IMR-90 (cell line): ENCODE results near the gene CDKAL1. TPM values are rescaled to one million over a fixed set of nuclear protein-coding genes. Genes with fewer than 3 reads are reported as not detected.

Experiments
- ATAC-seq: fragments of 200-7000 bp; cut with Tn5 transposase; 2 replicates; pipeline ENCODE4 v1.9.1; 2020; ENCODE audit warnings: low read depth, mild to moderate bottlenecking, moderate library complexity
- BruUV-seq: library from RNA; stranded (reverse); fragments of 400-500 nt; replicated peaks from 2 replicates; lab custom pipeline; 2021; lab: Mats Ljungman, UMichigan
- CTCF ChIA-PET: fragments of 300-600 bp; formaldehyde crosslinking; extraction: SDS; loops from one replicate; lab custom pipeline; 2021; ENCODE audit warnings: antibody characterized with exemption; lab: Yijun Ruan, JAX
- POLR2A ChIA-PET: fragments of 300-600 bp; sonication (Branson Sonifier 250); formaldehyde crosslinking; loops from one replicate; lab custom pipeline; 2022; ENCODE audit warnings: antibody characterized with exemption; ENCODE audit not compliant: unreplicated experiment; lab: Charles Lee
- DNase-seq: peaks from one replicate; pipeline ENCODE4 v3.0.0; 2013
- H2AFZ ChIP-seq: replicated peaks from 2 replicates; pipeline ENCODE3; 2013; ENCODE audit warnings: low read length, mild to moderate bottlenecking; ENCODE audit not compliant: poor library complexity
- H2AK5ac ChIP-seq: 2 replicates; pipeline ENCODE4 v1.6.1; 2013; ENCODE audit warnings: low read depth, low read length, inconsistent platforms
- H2AK9ac ChIP-seq: replicated peaks from 2 replicates; pipeline ENCODE3; 2013; ENCODE audit warnings: mild to moderate bottlenecking, low read depth, low read length, moderate library complexity; ENCODE audit not compliant: poor library complexity
- H2BK120ac ChIP-seq: 2 replicates; pipeline ENCODE4 v1.6.1; 2013; ENCODE audit warnings: low read depth, low read length, inconsistent platforms
- H2BK15ac ChIP-seq: 3 replicates; pipeline ENCODE4 v1.6.1; 2013; ENCODE audit warnings: low read depth, low read length, inconsistent platforms
- H2BK20ac ChIP-seq: 2 replicates; pipeline ENCODE4 v1.6.1; 2013; ENCODE audit warnings: low read depth, mild to moderate bottlenecking, inconsistent platforms, low read length, moderate library complexity
- H2BK5ac ChIP-seq: 2 replicates; pipeline ENCODE4 v1.6.1; 2013; ENCODE audit warnings: mild to moderate bottlenecking, low read depth, low read length, inconsistent platforms; ENCODE audit not compliant: poor library complexity, severe bottlenecking
- H3K14ac ChIP-seq: replicated peaks from 2 replicates; pipeline ENCODE4 v1.6.1; 2013; ENCODE audit warnings: low read depth, low read length, inconsistent platforms
- H3K18ac ChIP-seq: 2 replicates; pipeline ENCODE4 v1.6.1; 2013; ENCODE audit warnings: low read depth, low read length, control low read depth
- H3K23ac ChIP-seq: 2 replicates; pipeline ENCODE4 v1.6.1; 2013; ENCODE audit warnings: low read depth, low read length, inconsistent platforms
- H3K27ac ChIP-seq: 2 replicates; pipeline ENCODE4 v1.5.1; 2013; ENCODE audit warnings: mild to moderate bottlenecking, control low read depth, low read length; ENCODE audit not compliant: insufficient read depth
- H3K27me3 ChIP-seq: 2 replicates; pipeline ENCODE4 v1.6.1; 2013; ENCODE audit warnings: low read length; ENCODE audit not compliant: control insufficient read depth, insufficient read depth
- H3K36me3 ChIP-seq: 2 replicates; pipeline ENCODE4 v1.6.1; 2013; ENCODE audit warnings: low read length, mixed read lengths; ENCODE audit not compliant: control insufficient read depth, insufficient read depth
- H3K4ac ChIP-seq: 2 replicates; pipeline ENCODE4 v1.6.1; 2013; ENCODE audit warnings: low read depth, low read length, inconsistent platforms
- H3K4me1 ChIP-seq: 2 replicates; pipeline ENCODE4 v1.6.1; 2013; ENCODE audit warnings: low read length, mixed read lengths; ENCODE audit not compliant: control insufficient read depth, insufficient read depth
- H3K4me2 ChIP-seq: 2 replicates; pipeline ENCODE4 v1.6.1; 2013; ENCODE audit warnings: low read depth, mild to moderate bottlenecking, control low read depth, low read length, moderate library complexity
- H3K4me3 ChIP-seq: 2 replicates; pipeline ENCODE4 v1.5.1; 2013; ENCODE audit warnings: low read depth, mild to moderate bottlenecking, control low read depth, low read length, moderate library complexity; ENCODE audit not compliant: insufficient read depth
- H3K56ac ChIP-seq: 2 replicates; pipeline ENCODE4 v1.6.1; 2013; ENCODE audit warnings: low read length, inconsistent platforms; ENCODE audit not compliant: insufficient read depth; ENCODE audit errors: extremely low read depth
- H3K79me1 ChIP-seq, 2 experiments: 2 replicates each; pipeline ENCODE4 v1.6.1; 2013; ENCODE audit warnings: low read length in 2 of 2, inconsistent platforms in 1 of 2, low read depth in 1 of 2
- H3K9ac ChIP-seq: 2 replicates; pipeline ENCODE4 v1.6.1; 2013; ENCODE audit warnings: low read depth, low read length, control low read depth
- H3K9me1 ChIP-seq: 2 replicates; pipeline ENCODE4 v1.6.1; 2013; ENCODE audit warnings: low read length, inconsistent platforms; ENCODE audit not compliant: insufficient read depth
- H3K9me3 ChIP-seq: 2 replicates; pipeline ENCODE4 v1.6.1; 2013; ENCODE audit warnings: low read length; ENCODE audit not compliant: control insufficient read depth, insufficient read depth
- H4K20me1 ChIP-seq: 2 replicates; pipeline ENCODE4 v1.6.1; 2013; ENCODE audit warnings: low read length, inconsistent platforms; ENCODE audit not compliant: insufficient read depth
- H4K5ac ChIP-seq: 2 replicates; pipeline ENCODE4 v1.6.1; 2013; ENCODE audit warnings: mild to moderate bottlenecking, low read depth, low read length, control low read depth
- H4K8ac ChIP-seq, 2 experiments: 2 replicates each; pipeline ENCODE4 v1.6.1; 2013; ENCODE audit warnings: low read depth in 2 of 2, low read length in 2 of 2, control low read depth in 1 of 2, inconsistent platforms in 1 of 2
- H4K91ac ChIP-seq: 2 replicates; pipeline ENCODE4 v1.6.1; 2013; ENCODE audit warnings: low read depth, low read length, inconsistent platforms; ENCODE audit not compliant: insufficient read depth
- BHLHE40 ChIP-seq: fragments of 150-350 bp; IDR thresholded peaks from 2 replicates; pipeline ENCODE4 v1.6.1; 2016; ENCODE audit warnings: mild to moderate bottlenecking, low read depth, low read length
- CEBPB ChIP-seq: IDR thresholded peaks from 2 replicates; pipeline ENCODE4 v1.6.1; 2012; ENCODE audit warnings: low read depth, low read length, improper control_type of control experiment
- CHD1 ChIP-seq: IDR thresholded peaks from 2 replicates; pipeline ENCODE4 v1.6.1; 2012; ENCODE audit warnings: low read depth, low read length, improper control_type of control experiment
- CTCF ChIP-seq: conservative IDR thresholded peaks from 2 replicates; pipeline ENCODE4 v1.5.1; 2012; ENCODE audit warnings: mild to moderate bottlenecking, low read depth, low read length, improper control_type of control experiment
- FOS ChIP-seq: fragments of 150-350 bp; IDR thresholded peaks from 2 replicates; pipeline ENCODE4 v1.6.1; 2016; ENCODE audit warnings: low read depth, low read length
- MAFK ChIP-seq: IDR thresholded peaks from 2 replicates; pipeline ENCODE4 v1.6.1; 2012; ENCODE audit warnings: low read depth, low read length, improper control_type of control experiment
- MAZ ChIP-seq: IDR thresholded peaks from 2 replicates; pipeline ENCODE4 v1.6.1; 2012; ENCODE audit warnings: low read depth, mild to moderate bottlenecking, low read length, improper control_type of control experiment, moderate library complexity, borderline replicate concordance
- MXI1 ChIP-seq: IDR thresholded peaks from 2 replicates; pipeline ENCODE4 v1.6.1; 2012; ENCODE audit warnings: low read depth, mild to moderate bottlenecking, low read length, moderate library complexity, borderline replicate concordance
- NFE2L2 ChIP-seq: fragments of 150-350 bp; IDR thresholded peaks from 2 replicates; pipeline ENCODE4 v1.6.1; 2016; ENCODE audit warnings: low read depth, mild to moderate bottlenecking, low read length
- POLR2A ChIP-seq: IDR thresholded peaks from 2 replicates; pipeline ENCODE4 v1.6.1; 2012; ENCODE audit warnings: mild to moderate bottlenecking, low read depth, low read length
- RAD21 ChIP-seq: IDR thresholded peaks from 2 replicates; pipeline ENCODE4 v1.6.1; 2012; ENCODE audit warnings: low read length, improper control_type of control experiment
- RCOR1 ChIP-seq: IDR thresholded peaks from 2 replicates; pipeline ENCODE4 v1.6.1; 2012; ENCODE audit warnings: mild to moderate bottlenecking, low read length, improper control_type of control experiment; ENCODE audit not compliant: insufficient replicate concordance
- RFX5 ChIP-seq: IDR thresholded peaks from 2 replicates; pipeline ENCODE4 v1.8.0; 2012; ENCODE audit warnings: low read depth, mild to moderate bottlenecking, low read length, moderate library complexity
- SMC3 ChIP-seq: fragments of 150-350 bp; IDR thresholded peaks from 2 replicates; pipeline ENCODE4 v1.6.1; 2016; ENCODE audit warnings: low read depth, mild to moderate bottlenecking, antibody characterized with exemption, low read length, moderate library complexity
- WGBS, 2 experiments: methylation state at CpG; one replicate each; pipeline versions ENCODE4 v1.1.5 to v1.1.7; 2013; ENCODE audit warnings: missing lambda C conversion rate in 2 of 2; ENCODE audit not compliant: insufficient read length in 1 of 2; ENCODE audit errors: extremely low coverage in 2 of 2; 5-methylcytosine and 5-hydroxymethylcytosine counted together
- dilution Hi-C: fragments of 300-500 bp; cut with HindIII; formaldehyde crosslinking; loops from one replicate; pipeline ENCODE4 v1.14.3; 2018; ENCODE audit warnings: low sequenced_read_pairs; ENCODE audit not compliant: unreplicated experiment
- in situ Hi-C: fragments of 300-500 bp; cut with MboI; formaldehyde crosslinking; loops from 3 replicates; pipeline ENCODE4 v1.14.3; 2019; ENCODE audit warnings: low sequenced_read_pairs, inconsistent platforms, mixed read lengths
- intact Hi-C: fragments of 100-400 bp; cut with micrococcal nuclease; formaldehyde crosslinking; loops from 2 replicates; pipeline ENCODE4 v1.10.0; 2022
- polyA plus RNA-seq, 3 experiments: library from polyadenylated mRNA; depleted of rRNA; stranded (reverse); fragments of >200 nt; gene quantifications; 2 replicates each; pipeline ENCODE4 v1.2.3, GENCODE V29; 2012; ENCODE audit warnings: low replicate concordance in 1 of 3
- total RNA-seq: library from RNA; depleted of rRNA; stranded (reverse); fragments of >200 nt; gene quantifications from 2 replicates; pipeline ENCODE4 v1.2.3, GENCODE V29; 2012
- TF ChIP-seq, protein P1 (sequence below): fragments of 150-350 bp; IDR thresholded peaks from 2 replicates; pipeline ENCODE4 v1.6.1; 2017; ENCODE audit warnings: mild to moderate bottlenecking, antibody characterized with exemption, low read length, low read depth
- TF ChIP-seq, protein P2 (sequence below): fragments of 150-350 bp; IDR thresholded peaks from 2 replicates; pipeline ENCODE4 v1.6.1; 2016; ENCODE audit warnings: low read depth, mild to moderate bottlenecking, low read length, moderate library complexity, borderline replicate concordance

Gene CDKAL1
- total and polyA plus RNA-seq, 2 of the 4 experiments (the other 2 are of a cell fraction), result 3.7 to 13.1 TPM

DNA sequence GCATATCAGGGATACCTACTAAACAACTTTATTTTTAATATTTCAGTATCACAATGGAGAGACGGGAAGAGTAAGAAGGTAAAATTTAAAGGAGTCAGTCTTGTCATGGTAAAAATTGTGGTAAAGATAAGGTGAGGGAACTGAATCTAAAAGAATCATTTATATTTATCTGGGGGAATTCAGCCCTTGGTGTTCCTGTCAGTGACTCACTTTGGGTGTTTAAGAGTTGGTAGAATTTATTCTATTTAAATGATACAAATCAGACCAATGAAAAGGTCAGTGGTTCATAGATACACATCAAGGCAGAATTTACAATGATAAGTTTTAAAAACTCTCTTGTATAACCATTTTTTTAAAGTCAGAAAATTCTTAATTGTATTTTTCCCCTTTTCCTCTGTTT lies 164.4 kb downstream of the CDKAL1 start:
- Histone ChIP-seq H2BK5ac (no peak overlapping the region), H3K56ac (no peak overlapping the region), H3K18ac (no peak overlapping the region), H3K27me3 (no peaks in the 10 kb centered on the region), H2AK9ac (no peak overlapping the region), H2BK20ac (no peak overlapping the region), H4K5ac (no peak overlapping the region), H4K8ac (no peak overlapping the region), H3K9me1 (no peaks in the 10 kb centered on the region), H2AFZ (no peak overlapping the region), H3K36me3 (no peaks in the 10 kb centered on the region), H3K4me1 (0 out of 2 replicates have a peak, but pooled peaks cover 2% of the 10 kb centered on the region), H2BK120ac (no peak overlapping the region), H3K4ac (0 out of 2 replicates have a peak overlapping the region, but pooled peaks have one; percentile 7), H3K14ac (no peak overlapping the region), H3K9ac (no peak overlapping the region), H4K91ac (no peak overlapping the region), H3K4me2 (no peak overlapping the region), H4K20me1 (no peaks in the 10 kb centered on the region), H3K4me3 (no peak overlapping the region), H2AK5ac (no peak overlapping the region), H3K23ac (no peak overlapping the region), H3K79me1 (peaks cover 7 to 14% of the 10 kb centered on the region in 2 experiments; a peak in 2 of 4 replicates), H3K27ac (no peak overlapping the region), H3K9me3 (no peaks in the 10 kb centered on the region), H2BK15ac (no peak overlapping the region)
- TF ChIP-seq SMC3 (no peak), POLR2A (no peak), FOS (no peak), MAFK (no peak), MXI1 (no peak), BHLHE40 (no peak), CTCF (no peak), RCOR1 (no peak), RFX5 (no peak), RAD21 (no peak), CHD1 (no peak), MAZ (no peak), NFE2L2 (no peak), CEBPB (no peak)
- TF ChIP-seq, protein P1, sequence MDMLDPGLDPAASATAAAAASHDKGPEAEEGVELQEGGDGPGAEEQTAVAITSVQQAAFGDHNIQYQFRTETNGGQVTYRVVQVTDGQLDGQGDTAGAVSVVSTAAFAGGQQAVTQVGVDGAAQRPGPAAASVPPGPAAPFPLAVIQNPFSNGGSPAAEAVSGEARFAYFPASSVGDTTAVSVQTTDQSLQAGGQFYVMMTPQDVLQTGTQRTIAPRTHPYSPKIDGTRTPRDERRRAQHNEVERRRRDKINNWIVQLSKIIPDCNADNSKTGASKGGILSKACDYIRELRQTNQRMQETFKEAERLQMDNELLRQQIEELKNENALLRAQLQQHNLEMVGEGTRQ, result no peak
- TF ChIP-seq, protein P2, sequence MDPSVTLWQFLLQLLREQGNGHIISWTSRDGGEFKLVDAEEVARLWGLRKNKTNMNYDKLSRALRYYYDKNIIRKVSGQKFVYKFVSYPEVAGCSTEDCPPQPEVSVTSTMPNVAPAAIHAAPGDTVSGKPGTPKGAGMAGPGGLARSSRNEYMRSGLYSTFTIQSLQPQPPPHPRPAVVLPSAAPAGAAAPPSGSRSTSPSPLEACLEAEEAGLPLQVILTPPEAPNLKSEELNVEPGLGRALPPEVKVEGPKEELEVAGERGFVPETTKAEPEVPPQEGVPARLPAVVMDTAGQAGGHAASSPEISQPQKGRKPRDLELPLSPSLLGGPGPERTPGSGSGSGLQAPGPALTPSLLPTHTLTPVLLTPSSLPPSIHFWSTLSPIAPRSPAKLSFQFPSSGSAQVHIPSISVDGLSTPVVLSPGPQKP, result no peak
- DNase-seq (no peak), ATAC-seq (no peak)
- POLR2A ChIA-PET, result no interaction called here
- no TSS peak for BruUV-seq
- CTCF ChIA-PET, result no interaction called here
- dilution Hi-C loops (no loop called here), intact Hi-C loops (no loop called here), in situ Hi-C loops (no loop called here)
- WGBS, 2 experiments, result no CpG with 5 or more reads among the region's 1 CpG
